ENCODE measurements around the gene PGRMC2.

DNA sequence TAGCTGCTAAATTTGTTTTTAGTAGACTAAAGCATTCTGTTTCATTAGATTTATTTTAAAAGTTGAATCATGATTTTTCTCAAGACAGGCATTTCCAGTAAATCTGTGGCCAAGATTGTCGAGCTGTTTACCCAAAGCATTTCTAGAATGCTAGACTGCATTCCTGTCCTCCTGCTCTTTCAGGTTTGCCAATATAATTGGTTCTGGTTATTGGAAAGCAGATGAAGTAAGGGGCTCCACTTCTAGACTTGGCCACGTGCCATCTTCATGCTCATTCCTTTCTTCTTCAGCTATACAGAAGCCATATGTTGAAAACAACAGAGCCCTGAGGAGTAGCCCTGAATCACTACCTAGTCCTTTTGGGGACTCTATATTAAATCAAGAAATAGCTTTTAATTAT, 62.5 kb downstream of the PGRMC2 start:
- TF ChIP-seq EGR1 (IDR thresholded peaks at IDR 0.05) (no peak), CREB1 (IDR thresholded peaks at IDR 0.05; ENCODE audit: low read depth) (no peak), EP300 (IDR thresholded peaks at IDR 0.05; ENCODE audit: borderline replicate concordance) (no peak), RAD21 (IDR thresholded peaks at IDR 0.05; ENCODE audit: low read depth) (no peak), TEAD4 (IDR thresholded peaks at IDR 0.05) (peak; percentile 80), YY1 (IDR thresholded peaks at IDR 0.05; ENCODE audit: low read depth) (no peak), CEBPB (IDR thresholded peaks at IDR 0.05) (no peak)
- TF ChIP-seq, protein P1, sequence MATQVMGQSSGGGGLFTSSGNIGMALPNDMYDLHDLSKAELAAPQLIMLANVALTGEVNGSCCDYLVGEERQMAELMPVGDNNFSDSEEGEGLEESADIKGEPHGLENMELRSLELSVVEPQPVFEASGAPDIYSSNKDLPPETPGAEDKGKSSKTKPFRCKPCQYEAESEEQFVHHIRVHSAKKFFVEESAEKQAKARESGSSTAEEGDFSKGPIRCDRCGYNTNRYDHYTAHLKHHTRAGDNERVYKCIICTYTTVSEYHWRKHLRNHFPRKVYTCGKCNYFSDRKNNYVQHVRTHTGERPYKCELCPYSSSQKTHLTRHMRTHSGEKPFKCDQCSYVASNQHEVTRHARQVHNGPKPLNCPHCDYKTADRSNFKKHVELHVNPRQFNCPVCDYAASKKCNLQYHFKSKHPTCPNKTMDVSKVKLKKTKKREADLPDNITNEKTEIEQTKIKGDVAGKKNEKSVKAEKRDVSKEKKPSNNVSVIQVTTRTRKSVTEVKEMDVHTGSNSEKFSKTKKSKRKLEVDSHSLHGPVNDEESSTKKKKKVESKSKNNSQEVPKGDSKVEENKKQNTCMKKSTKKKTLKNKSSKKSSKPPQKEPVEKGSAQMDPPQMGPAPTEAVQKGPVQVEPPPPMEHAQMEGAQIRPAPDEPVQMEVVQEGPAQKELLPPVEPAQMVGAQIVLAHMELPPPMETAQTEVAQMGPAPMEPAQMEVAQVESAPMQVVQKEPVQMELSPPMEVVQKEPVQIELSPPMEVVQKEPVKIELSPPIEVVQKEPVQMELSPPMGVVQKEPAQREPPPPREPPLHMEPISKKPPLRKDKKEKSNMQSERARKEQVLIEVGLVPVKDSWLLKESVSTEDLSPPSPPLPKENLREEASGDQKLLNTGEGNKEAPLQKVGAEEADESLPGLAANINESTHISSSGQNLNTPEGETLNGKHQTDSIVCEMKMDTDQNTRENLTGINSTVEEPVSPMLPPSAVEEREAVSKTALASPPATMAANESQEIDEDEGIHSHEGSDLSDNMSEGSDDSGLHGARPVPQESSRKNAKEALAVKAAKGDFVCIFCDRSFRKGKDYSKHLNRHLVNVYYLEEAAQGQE (IDR thresholded peaks at IDR 0.05; ENCODE audit: low read depth) = no peak
- TF ChIP-seq, protein P2, sequence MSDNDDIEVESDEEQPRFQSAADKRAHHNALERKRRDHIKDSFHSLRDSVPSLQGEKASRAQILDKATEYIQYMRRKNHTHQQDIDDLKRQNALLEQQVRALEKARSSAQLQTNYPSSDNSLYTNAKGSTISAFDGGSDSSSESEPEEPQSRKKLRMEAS (IDR thresholded peaks at IDR 0.05) = no peak
